ENCODE measurements around the gene LIPH. TPM values are rescaled to one million over a fixed set of nuclear protein-coding genes. Genes with fewer than 3 reads are reported as not detected.

The LIPH gene
- total RNA-seq, 1 donor: not detected

GRCh38 chr3:185498503-185499396 lies 53.6 kb downstream of the LIPH start, which contains the start of gene TMEM41A:
TMEM41A (minus strand) TSS chr3:185499035; CDS start chr3:185498961, 74 bp downstream.
- peak within 1 kb of the TSS; percentile 65 for H3K27ac ChIP-seq (ENCODE audit: low read depth, low read length)
- H3K4me2 ChIP-seq (ENCODE audit: insufficient read depth, low read length): peak within 1 kb of the TSS; percentile 83
- H3K27me3 ChIP-seq (ENCODE audit: insufficient read depth, low read length): peaks cover 8% of the 10 kb centered on the region
- peaks cover 19% of the 10 kb centered on the region for H3K79me2 ChIP-seq (ENCODE audit: insufficient read depth, low read length)
- H2AFZ ChIP-seq (ENCODE audit: low read length): peak within 1 kb of the TSS; percentile 98
- peak within 1 kb of the TSS; percentile 99 for H3K4me3 ChIP-seq (ENCODE audit: insufficient read depth, low read length)
- H3K36me3 ChIP-seq (ENCODE audit: insufficient read depth, low read length): peaks cover 19% of the 10 kb centered on the region
- no peaks in the 10 kb centered on the region for H3K9me3 ChIP-seq (ENCODE audit: low read depth, low read length)
- no peak for TF ChIP-seq CTCF (IDR thresholded peaks at IDR 0.05; ENCODE audit: extremely low read depth, low read depth, low read length)
- DNase-seq (ENCODE audit: insufficient read length, low spot score, missing footprints): peak; percentile 98
- H4K20me1 ChIP-seq (ENCODE audit: insufficient read depth, low read length): no peaks in the 10 kb centered on the region
- peaks cover 4% of the 10 kb centered on the region for H3K4me1 ChIP-seq (ENCODE audit: insufficient read depth, low read length)

- H4K20me1 ChIP-seq (ENCODE audit: insufficient read depth, low read length): no peaks in the 10 kb centered on the region
- H3K27me3 ChIP-seq (ENCODE audit: insufficient read depth, low read length): no peaks in the 10 kb centered on the region
- H3K4me3 ChIP-seq (ENCODE audit: insufficient read depth, low read length): no peak overlapping the region
- no peaks in the 10 kb centered on the region for H3K79me2 ChIP-seq (ENCODE audit: insufficient read depth, low read length)
- peaks cover 27% of the 10 kb centered on the region for H3K36me3 ChIP-seq (ENCODE audit: insufficient read depth, low read length)
- H3K27ac ChIP-seq (ENCODE audit: low read depth, low read length): no peak overlapping the region
- H3K4me1 ChIP-seq (ENCODE audit: insufficient read depth, low read length): no peaks in the 10 kb centered on the region
- no peak for DNase-seq (ENCODE audit: insufficient read length, low spot score, missing footprints)
- H3K4me2 ChIP-seq (ENCODE audit: insufficient read depth, low read length): no peak overlapping the region
- no peaks in the 10 kb centered on the region for H3K9me3 ChIP-seq (ENCODE audit: low read depth, low read length)
- TF ChIP-seq CTCF (IDR thresholded peaks at IDR 0.05; ENCODE audit: extremely low read depth, low read depth, low read length): no peak
- no peak overlapping the region for H2AFZ ChIP-seq (ENCODE audit: low read length)
Observed at GRCh38 chr3:185490241-185490640, 62.1 kb downstream of the LIPH start.

GRCh38 chr3:185489462-185489861 lies 62.9 kb downstream of the LIPH start:
- no peak overlapping the region for H3K4me2 ChIP-seq (ENCODE audit: insufficient read depth, low read length)
- no peak overlapping the region for H3K27ac ChIP-seq (ENCODE audit: low read depth, low read length)
- no peak overlapping the region for H3K4me3 ChIP-seq (ENCODE audit: insufficient read depth, low read length)
- no peak for DNase-seq (ENCODE audit: insufficient read length, low spot score, missing footprints)
- TF ChIP-seq CTCF (IDR thresholded peaks at IDR 0.05; ENCODE audit: extremely low read depth, low read depth, low read length): no peak
- no peaks in the 10 kb centered on the region for H3K4me1 ChIP-seq (ENCODE audit: insufficient read depth, low read length)
- no peaks in the 10 kb centered on the region for H3K27me3 ChIP-seq (ENCODE audit: insufficient read depth, low read length)
- H3K36me3 ChIP-seq (ENCODE audit: insufficient read depth, low read length): peaks cover 21% of the 10 kb centered on the region
- no peaks in the 10 kb centered on the region for H3K9me3 ChIP-seq (ENCODE audit: low read depth, low read length)
- no peak overlapping the region for H2AFZ ChIP-seq (ENCODE audit: low read length)
- H3K79me2 ChIP-seq (ENCODE audit: insufficient read depth, low read length): no peaks in the 10 kb centered on the region
- no peaks in the 10 kb centered on the region for H4K20me1 ChIP-seq (ENCODE audit: insufficient read depth, low read length)

- DNase-seq (ENCODE audit: insufficient read length, low spot score, missing footprints): no peak
- no peak overlapping the region for H2AFZ ChIP-seq (ENCODE audit: low read length)
- no peaks in the 10 kb centered on the region for H3K27me3 ChIP-seq (ENCODE audit: insufficient read depth, low read length)
- H3K36me3 ChIP-seq (ENCODE audit: insufficient read depth, low read length): peaks cover 14% of the 10 kb centered on the region
- no peak overlapping the region for H3K4me3 ChIP-seq (ENCODE audit: insufficient read depth, low read length)
- no peaks in the 10 kb centered on the region for H3K9me3 ChIP-seq (ENCODE audit: low read depth, low read length)
- H3K27ac ChIP-seq (ENCODE audit: low read depth, low read length): no peak overlapping the region
- no peak for TF ChIP-seq CTCF (IDR thresholded peaks at IDR 0.05; ENCODE audit: extremely low read depth, low read depth, low read length)
- no peaks in the 10 kb centered on the region for H3K79me2 ChIP-seq (ENCODE audit: insufficient read depth, low read length)
- H4K20me1 ChIP-seq (ENCODE audit: insufficient read depth, low read length): no peaks in the 10 kb centered on the region
- H3K4me2 ChIP-seq (ENCODE audit: insufficient read depth, low read length): no peak overlapping the region
- H3K4me1 ChIP-seq (ENCODE audit: insufficient read depth, low read length): no peaks in the 10 kb centered on the region
Observed at GRCh38 chr3:185488465-185488864, 63.9 kb downstream of the LIPH start.
